Measurements from ENCODE around the gene PPP1R27. TPM values are rescaled to one million over a fixed set of nuclear protein-coding genes. Genes with fewer than 3 reads are reported as not detected.

PPP1R27 gene
- total RNA-seq, 1 donor, result not detected

- Histone ChIP-seq H3K27ac (ENCODE audit: low read depth, low read length) (peak overlapping the region; percentile 72), H3K9me3 (ENCODE audit: low read depth, low read length) (no peaks in the 10 kb centered on the region), H3K36me3 (ENCODE audit: insufficient read depth, low read length) (peaks cover 59% of the 10 kb centered on the region), H3K4me1 (ENCODE audit: insufficient read depth, low read length) (peaks cover 31% of the 10 kb centered on the region), H3K4me3 (ENCODE audit: insufficient read depth, low read length) (peak overlapping the region; percentile 84), H2AFZ (ENCODE audit: low read length) (no peak overlapping the region), H4K20me1 (ENCODE audit: insufficient read depth, low read length) (peaks cover 47% of the 10 kb centered on the region), H3K27me3 (ENCODE audit: insufficient read depth, low read length) (no peaks in the 10 kb centered on the region), H3K79me2 (ENCODE audit: insufficient read depth, low read length) (peaks cover 89% of the 10 kb centered on the region), H3K4me2 (ENCODE audit: insufficient read depth, low read length) (peak overlapping the region; percentile 98)
- TF ChIP-seq, protein P1, sequence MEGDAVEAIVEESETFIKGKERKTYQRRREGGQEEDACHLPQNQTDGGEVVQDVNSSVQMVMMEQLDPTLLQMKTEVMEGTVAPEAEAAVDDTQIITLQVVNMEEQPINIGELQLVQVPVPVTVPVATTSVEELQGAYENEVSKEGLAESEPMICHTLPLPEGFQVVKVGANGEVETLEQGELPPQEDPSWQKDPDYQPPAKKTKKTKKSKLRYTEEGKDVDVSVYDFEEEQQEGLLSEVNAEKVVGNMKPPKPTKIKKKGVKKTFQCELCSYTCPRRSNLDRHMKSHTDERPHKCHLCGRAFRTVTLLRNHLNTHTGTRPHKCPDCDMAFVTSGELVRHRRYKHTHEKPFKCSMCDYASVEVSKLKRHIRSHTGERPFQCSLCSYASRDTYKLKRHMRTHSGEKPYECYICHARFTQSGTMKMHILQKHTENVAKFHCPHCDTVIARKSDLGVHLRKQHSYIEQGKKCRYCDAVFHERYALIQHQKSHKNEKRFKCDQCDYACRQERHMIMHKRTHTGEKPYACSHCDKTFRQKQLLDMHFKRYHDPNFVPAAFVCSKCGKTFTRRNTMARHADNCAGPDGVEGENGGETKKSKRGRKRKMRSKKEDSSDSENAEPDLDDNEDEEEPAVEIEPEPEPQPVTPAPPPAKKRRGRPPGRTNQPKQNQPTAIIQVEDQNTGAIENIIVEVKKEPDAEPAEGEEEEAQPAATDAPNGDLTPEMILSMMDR (IDR thresholded peaks at IDR 0.05; ENCODE audit: extremely low read depth, low read depth, low read length), result no peak
- peak; percentile 86 for DNase-seq (ENCODE audit: insufficient read length, low spot score, missing footprints)
Measured at GRCh38 chr17:81858967-81859905, 24.4 kb upstream of the PPP1R27 start.

GRCh38 chr17:81858170-81858966 is 23.5 kb upstream of the PPP1R27 start:
- TF ChIP-seq, protein P1 (IDR thresholded peaks at IDR 0.05; ENCODE audit: extremely low read depth, low read depth, low read length), result no peak
- Histone ChIP-seq H3K27me3 (ENCODE audit: insufficient read depth, low read length) (no peaks in the 10 kb centered on the region), H3K36me3 (ENCODE audit: insufficient read depth, low read length) (peaks cover 57% of the 10 kb centered on the region), H3K79me2 (ENCODE audit: insufficient read depth, low read length) (peaks cover 89% of the 10 kb centered on the region), H2AFZ (ENCODE audit: low read length) (no peak overlapping the region), H3K4me3 (ENCODE audit: insufficient read depth, low read length) (peak overlapping the region; percentile 84), H3K27ac (ENCODE audit: low read depth, low read length) (peak overlapping the region; percentile 72), H3K4me1 (ENCODE audit: insufficient read depth, low read length) (peaks cover 30% of the 10 kb centered on the region), H3K4me2 (ENCODE audit: insufficient read depth, low read length) (peak overlapping the region; percentile 98), H4K20me1 (ENCODE audit: insufficient read depth, low read length) (peaks cover 52% of the 10 kb centered on the region), H3K9me3 (ENCODE audit: low read depth, low read length) (no peaks in the 10 kb centered on the region)
- peak; percentile 76 for DNase-seq (ENCODE audit: insufficient read length, low spot score, missing footprints)

GRCh38 chr17:81854974-81855774 is 20.3 kb upstream of the PPP1R27 start:
- no peak overlapping the region for H3K4me2 ChIP-seq (ENCODE audit: insufficient read depth, low read length)
- no peak overlapping the region for H3K4me3 ChIP-seq (ENCODE audit: insufficient read depth, low read length)
- TF ChIP-seq, protein P1 (IDR thresholded peaks at IDR 0.05; ENCODE audit: extremely low read depth, low read depth, low read length), result no peak
- no peak overlapping the region for H2AFZ ChIP-seq (ENCODE audit: low read length)
- DNase-seq (ENCODE audit: insufficient read length, low spot score, missing footprints), result peak; percentile 73
- H3K27ac ChIP-seq (ENCODE audit: low read depth, low read length), result peak overlapping the region; percentile 28
- peaks cover 16% of the 10 kb centered on the region for H3K4me1 ChIP-seq (ENCODE audit: insufficient read depth, low read length)
- H3K36me3 ChIP-seq (ENCODE audit: insufficient read depth, low read length), result peaks cover 72% of the 10 kb centered on the region
- H3K79me2 ChIP-seq (ENCODE audit: insufficient read depth, low read length), result peaks cover 89% of the 10 kb centered on the region
- H3K27me3 ChIP-seq (ENCODE audit: insufficient read depth, low read length), result no peaks in the 10 kb centered on the region
- no peaks in the 10 kb centered on the region for H3K9me3 ChIP-seq (ENCODE audit: low read depth, low read length)
- H4K20me1 ChIP-seq (ENCODE audit: insufficient read depth, low read length), result peaks cover 71% of the 10 kb centered on the region

Measured in osteoblast (primary cell).